ENCODE results near the gene MAP3K7CL.

MAP3K7CL gene

GRCh38 chr21:29196670-29197191 lies 66.3 kb downstream of the MAP3K7CL start:
- no peak for DNase-seq

- no peak for DNase-seq
Observed at GRCh38 chr21:29201186-29201585, 70.7 kb downstream of the MAP3K7CL start.

DNA sequence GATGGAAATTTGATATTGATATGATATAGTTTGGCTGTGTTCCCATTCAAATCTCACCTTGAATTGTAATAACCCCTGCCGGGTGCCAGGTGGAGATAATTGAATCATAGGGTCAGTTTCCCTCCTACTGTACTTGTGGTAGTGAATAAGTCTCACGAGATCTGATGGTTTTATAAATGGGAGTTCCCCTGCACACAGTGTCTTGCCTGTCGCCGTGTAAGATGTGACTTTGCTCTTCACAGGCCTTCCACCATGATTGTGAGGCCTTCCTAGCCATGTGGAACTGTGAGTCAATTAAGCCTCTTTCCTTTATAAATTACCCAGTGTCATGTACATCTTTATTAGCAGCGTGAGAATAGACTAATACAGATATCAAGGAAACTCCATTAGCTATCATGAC lies 74.6 kb downstream of the MAP3K7CL start:
- DNase-seq, result no peak

DNA sequence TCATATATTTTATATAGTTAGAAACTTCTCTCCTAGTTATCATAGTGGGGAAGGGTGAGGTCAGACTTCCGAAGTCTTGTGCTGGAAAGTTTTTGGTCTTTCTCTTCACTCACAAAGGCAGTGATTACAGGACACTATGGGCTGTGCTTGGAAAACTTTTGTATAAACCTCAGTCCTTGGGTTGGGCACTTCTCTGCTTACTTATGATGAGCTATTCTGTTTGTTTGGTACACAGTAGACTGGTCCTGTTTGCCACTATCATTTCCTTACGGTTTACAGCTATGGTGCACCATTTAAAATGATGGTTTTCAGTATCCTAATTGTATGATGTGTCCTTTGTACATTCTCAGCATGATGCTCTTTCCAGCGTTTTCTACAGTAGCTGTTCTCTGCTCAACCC lies 75.5 kb downstream of the MAP3K7CL start:
- DNase-seq, result no peak

DNA sequence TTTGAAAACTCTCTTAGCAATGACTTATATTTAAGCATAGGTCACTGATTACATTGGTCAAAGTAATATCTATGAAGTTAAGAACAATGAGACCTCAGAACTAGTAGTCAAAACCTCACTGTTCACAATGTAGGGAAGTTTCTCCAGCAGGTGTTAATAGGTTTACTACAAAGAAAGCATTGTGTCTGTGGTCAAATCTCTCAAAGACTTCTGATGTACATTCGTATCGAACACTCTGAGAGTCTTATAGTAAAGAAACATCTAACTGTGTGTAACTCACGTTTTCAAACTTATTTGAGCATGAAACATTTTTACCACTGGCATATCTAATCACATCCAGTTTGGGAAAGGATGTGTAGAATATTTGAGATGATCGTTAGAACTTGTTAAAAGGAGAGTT lies 76.0 kb downstream of the MAP3K7CL start:
- DNase-seq, result no peak

- no peak for DNase-seq
Observed at GRCh38 chr21:29207201-29207600, 76.8 kb downstream of the MAP3K7CL start.

DNA sequence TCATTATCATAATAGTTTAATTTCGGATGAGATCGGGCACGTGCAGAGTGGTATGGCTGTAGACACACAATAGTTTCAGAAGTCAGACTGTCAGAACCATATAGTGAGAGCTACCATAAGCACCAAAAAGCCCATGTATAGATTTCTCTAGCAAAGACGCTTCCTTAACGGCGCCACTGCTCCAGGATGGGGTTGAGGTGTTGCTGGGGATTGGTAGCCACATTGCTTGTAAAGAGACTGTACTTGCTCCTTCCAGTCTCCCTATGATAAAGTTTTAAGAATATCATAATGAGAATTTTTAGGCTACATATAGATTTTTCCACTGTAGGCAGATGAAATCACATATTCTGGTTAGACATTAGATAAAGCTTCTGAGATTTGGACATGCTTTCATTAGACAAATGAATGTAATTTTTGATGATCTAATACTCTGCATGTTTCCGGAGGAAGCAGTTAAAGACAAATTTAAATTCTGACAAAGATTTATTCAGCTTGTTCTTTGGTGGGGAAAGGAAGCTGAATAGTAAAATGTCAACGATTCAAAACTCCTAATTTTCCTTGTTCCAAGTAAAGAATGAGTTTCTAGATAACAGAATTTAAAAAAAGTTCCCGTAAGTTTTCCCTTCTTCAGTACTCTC lies 77.7 kb downstream of the MAP3K7CL start:
- DNase-seq, result no peak

DNA sequence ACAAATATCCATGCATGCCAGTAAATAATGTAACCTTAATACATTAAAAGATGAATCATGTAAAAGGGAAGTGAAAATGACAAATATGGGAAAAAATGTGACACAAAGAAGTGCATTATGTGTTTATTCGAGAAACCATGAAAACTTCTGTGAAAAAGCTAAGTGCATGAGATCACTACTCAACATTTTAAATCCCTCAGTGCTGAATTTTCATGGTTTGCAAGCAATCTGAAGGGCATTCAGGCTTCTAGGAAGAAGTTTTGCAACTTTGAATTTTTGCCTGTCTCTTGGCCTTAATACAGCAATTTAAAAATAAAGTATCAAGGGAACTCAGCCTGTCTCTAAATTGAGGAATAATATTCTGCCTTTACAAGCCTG lies 78.2 kb downstream of the MAP3K7CL start:
- no peak for DNase-seq

GRCh38 chr21:29209696-29210095 lies 79.3 kb downstream of the MAP3K7CL start:
- DNase-seq, result no peak

- DNase-seq, result no peak
Observed at GRCh38 chr21:29211205-29211604, 80.8 kb downstream of the MAP3K7CL start.

GRCh38 chr21:29212446-29212845 lies 82.0 kb downstream of the MAP3K7CL start:
- no peak for DNase-seq

DNA sequence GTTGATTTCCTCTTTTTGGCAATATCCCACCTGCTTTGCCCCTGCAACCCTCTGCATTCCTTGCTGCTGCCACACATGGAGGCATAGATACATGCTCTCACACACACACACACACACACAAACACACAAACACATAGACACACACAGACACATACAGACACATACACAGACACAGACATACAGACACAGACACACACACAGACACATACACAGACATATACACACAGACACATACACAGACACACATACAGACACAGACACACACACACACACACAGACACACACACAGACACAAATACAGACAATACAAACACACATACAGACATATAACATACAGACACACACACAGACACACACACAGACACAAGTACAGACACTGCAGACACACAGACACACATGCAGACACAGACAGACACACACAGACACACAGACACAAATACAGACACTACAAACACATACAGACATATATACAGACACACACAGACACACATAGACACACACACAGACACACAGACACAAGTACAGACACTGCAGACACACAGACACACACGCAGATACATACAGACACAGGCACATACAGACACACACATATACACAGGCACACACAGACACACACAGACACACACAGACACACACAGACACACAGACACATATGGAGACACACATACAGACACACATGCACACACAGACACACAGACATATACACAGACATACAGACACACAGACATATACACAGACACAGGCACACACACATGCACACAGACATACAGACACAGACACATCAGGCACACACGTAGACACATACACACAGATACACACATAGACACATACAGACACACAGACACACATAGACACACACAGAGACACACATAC lies 83.3 kb downstream of the MAP3K7CL start:
- no peak for DNase-seq

- DNase-seq, result no peak
Observed at GRCh38 chr21:29215709-29216108, 85.3 kb downstream of the MAP3K7CL start.

GRCh38 chr21:29217818-29218291 lies 87.4 kb downstream of the MAP3K7CL start:
- no peak for DNase-seq

GRCh38 chr21:29218749-29219148 lies 88.3 kb downstream of the MAP3K7CL start:
- DNase-seq, result no peak

DNA sequence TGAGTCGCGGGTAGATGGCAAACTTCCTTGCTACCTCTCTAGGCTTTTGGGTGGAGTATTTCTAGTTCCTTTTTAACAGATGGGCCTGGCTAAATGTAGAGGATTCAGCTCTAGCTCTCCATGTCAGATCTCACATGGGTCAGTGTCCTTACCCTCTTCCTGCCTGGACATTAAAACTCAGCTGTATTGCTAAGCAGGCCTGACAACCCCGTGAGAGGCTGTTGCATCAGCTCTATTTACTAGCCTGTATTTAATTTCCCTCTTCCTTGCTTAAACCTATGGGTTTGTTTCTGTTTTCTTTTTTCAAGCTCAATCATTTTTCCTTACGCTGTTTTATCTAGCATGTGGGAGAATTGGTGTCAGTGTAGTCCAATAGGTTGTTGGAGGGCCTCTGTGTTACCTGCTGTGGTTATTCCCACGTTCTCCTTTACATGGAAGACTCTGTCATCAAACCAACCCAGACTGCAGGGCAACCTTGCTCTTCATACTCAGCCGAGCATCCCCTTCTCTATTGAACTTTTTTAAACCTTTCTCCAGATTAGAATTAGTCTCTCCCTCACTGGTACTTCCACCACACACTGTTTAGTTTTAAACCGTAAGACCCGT lies 88.8 kb downstream of the MAP3K7CL start:
- no peak for DNase-seq

DNA sequence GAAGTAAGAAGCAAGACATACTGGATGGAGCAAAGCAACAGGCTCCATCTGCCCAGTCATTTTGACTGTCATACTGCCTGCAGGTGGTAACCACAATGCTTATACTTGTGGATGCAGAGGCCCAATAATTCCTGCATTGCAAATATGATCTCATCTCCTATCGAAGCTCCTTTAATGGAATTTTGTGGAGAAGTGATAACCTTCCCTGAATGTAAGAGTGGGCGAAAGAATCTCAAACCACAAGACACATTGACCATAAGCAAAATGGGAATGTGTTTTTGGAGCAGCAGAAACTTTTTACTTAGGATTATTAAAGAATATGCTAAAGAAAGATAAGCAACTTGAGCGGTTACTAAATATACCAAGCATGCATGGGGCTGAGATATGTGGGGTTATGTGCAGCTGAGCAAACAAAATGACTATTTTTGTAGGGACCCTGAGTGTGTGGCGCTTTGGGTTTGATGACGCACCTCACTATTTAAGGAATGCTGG lies 90.9 kb downstream of the MAP3K7CL start:
- no peak for DNase-seq

GRCh38 chr21:29224006-29224405 lies 93.6 kb downstream of the MAP3K7CL start:
- no peak for DNase-seq

Measured in Kasumi-1 (cell line).